Panc1 (cell line): ENCODE data around the gene IRAK4.

ENCODE experiments used
- CTCF ChIP-seq: fragments of 450-650 bp; IDR thresholded peaks from 2 replicates; pipeline ENCODE4 v1.5.1; 2017; ENCODE audit warnings: mild to moderate bottlenecking
- REST ChIP-seq, 2 experiments: IDR thresholded peaks; 2 replicates each; pipeline ENCODE4 v1.6.1; 2011 to 2012; ENCODE audit warnings: low read depth in 2 of 2, control low read depth in 1 of 2, low read length in 1 of 2, mild to moderate bottlenecking in 1 of 2, moderate library complexity in 1 of 2; ENCODE audit not compliant: insufficient read depth in 1 of 2
- TCF7L2 ChIP-seq: IDR thresholded peaks from 2 replicates; pipeline ENCODE4 v1.6.1; 2011; ENCODE audit warnings: mild to moderate bottlenecking, low read depth, low read length, inconsistent platforms

- TF ChIP-seq CTCF = no peak
- TF ChIP-seq TCF7L2 = no peak
- TF ChIP-seq REST (IDR thresholded peaks at IDR 0.05; ENCODE audit: insufficient read depth in 1 of 2, low read depth in 2 of 2, low read length in 1 of 2) = no peak
Measured at GRCh38 chr12:43754015-43754414, 4.7 kb upstream of the IRAK4 start.
